ENCODE data around the gene SHC3.

SHC3 gene

DNA sequence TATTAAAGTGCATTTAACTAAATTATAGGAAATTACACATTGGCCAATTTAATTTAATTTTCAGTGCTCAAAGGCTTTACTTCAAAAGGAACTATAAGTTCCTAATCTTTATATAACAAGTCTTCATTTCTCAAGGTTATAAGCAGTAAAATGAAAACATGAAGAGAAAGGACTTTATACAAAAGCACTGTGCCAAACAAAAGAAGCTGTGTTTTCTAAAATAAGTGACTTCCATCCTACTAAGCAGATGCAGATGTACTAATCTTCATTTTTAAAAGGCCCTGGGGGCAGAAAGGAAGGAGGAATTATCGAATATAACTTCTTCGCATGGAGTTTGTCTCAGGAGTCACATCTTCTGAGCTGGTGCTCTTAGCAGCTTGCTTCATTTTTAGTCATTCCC, 81.4 kb downstream of the SHC3 start:
- no peak for DNase-seq

DNA sequence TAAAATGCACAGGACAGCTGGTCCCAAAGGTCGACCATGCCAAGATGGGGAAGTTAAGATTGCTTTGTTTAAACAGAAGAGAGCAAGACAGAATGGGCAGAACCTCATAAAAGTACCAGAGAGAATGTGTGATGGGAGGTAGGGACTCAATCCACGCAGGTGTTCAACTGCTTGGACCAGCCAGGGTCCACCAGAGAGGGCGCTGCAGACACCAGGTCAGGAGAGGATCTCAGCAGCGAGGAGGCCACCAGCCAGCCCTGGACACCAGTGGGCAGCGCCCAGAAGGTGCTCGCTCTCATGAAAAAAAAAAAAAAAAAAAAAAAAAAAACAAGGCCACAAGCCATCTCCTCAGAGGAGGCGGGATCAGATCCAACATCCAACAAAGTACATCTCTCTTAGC, 81.8 kb downstream of the SHC3 start:
- no peak for DNase-seq

DNA sequence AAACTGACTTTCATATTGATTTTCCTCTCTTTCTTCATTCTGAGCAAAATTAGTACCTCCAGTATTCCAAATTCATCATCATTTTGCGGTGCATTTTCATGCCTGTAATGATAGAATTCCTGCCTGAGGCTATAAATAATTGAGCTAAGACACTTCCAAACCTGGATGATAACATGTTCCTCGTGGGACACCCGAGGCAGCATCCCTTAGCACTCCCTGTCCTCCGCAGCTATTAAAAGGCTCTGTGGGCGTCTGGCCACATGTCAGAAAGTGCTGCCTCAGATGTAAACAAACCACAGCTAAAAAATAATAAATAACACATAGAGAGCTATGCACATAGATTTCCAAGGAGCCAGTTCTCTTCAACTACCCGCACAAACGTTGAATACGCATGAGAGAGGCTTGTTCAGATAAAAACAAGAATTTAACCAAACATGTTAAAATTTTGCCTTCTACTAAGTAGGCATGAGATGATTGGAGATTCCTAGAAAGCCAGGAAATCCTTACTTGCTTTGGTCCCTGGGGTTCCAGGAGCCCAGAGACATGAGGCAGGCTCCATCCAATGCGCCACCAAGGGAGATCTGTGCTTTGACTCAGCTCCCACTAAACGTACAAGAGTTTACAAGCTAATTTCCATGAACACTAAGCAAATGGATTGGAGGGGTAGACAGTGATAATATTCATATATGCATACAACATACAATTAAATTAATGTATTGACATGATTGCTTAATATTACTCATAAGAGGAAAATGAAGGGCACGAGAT, 82.7 kb downstream of the SHC3 start:
- DNase-seq, result no peak

DNA sequence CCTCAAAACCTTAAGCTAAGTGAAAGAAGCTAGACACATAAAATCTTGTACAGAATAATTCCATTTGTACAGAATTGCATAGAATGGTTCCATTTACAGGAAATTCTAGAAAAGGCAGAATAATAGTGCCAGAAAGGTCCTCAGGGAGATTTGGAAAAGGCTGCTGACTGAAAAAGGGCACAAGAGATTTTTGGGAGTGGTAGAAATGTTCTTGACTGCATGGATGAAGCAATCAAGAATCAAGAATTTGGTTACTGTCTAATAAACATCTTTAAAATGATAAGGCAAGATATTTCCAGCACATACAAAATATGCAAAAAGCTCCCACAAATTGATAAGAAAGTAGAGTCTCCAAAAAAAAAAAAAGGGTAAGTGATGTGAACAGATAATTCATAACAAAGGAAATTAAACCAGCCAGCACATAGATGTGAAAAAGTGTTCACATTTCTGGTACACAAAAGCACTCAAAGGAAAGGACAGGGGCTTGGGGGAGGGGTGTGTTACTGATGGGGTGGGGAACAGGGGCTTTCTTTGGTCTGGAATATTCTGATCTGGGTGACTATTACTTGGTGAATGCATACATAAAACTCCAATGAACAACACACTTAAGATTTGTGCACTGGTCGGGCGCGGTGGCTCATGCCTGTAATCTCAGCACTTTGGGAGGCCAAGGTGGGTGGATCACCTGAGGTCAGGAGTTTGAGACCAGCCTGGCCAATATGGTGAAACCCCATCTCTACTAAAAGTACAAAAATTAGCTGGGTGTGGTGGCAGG, 85.2 kb downstream of the SHC3 start:
- DNase-seq, result no peak

DNA sequence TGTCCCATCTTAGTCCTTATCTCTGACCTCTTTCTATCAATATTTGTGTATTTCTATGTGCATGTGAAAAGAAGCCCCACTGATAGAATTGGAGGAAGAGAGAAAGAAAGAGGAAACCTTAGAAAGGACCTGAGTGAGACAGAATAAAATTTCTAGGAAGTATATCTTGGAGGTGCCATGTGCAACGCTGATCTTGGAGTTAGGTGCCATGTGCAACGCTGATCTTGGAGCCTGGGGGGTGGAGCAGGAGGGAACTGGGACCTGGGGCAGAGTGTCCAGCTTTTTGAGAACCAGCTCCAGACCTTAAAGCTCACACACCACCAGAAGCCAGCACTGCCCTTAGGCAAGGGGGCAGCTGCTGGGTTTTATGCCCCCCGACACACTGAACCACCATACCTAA, 89.4 kb downstream of the SHC3 start:
- DNase-seq, result no peak

DNA sequence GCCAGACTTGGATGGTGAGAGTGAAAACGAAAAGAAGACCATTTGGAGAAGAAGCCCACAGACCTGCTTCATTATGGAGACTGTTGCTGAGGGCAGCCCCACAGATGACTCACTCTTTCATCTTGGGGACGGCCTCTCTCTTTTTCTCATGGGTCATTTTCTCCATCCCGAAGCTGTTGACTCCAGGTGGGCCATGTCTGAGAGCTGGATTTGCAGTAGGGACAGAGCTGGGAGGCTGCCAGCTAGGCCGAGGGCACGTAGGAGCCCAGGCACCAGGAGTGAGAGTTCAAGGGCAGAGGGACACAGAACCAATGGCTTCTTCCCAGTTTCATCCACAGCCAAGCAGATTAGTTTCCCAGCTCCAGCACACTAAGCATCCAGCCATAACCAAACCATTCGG, 95.0 kb downstream of the SHC3 start:
- DNase-seq, result no peak

DNA sequence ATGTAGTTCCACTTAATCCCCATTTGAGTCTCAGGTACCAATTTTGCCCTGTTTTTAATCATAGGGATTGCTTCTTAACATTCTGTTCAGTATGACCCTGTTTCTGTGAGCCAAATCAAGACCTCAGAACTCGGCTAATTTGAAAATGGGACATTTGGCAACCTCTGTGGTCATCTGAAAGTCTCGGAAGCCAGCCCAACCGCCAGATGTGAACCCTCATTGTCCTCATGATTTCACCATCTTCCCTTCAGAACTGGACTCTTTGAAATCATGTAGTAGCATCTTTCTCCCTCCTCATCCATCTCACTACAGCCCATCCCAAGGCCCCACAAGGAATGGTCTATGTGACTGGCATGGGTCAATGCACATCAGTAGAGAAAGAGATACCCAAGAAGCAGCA, 98.4 kb downstream of the SHC3 start:
- no peak for DNase-seq

DNA sequence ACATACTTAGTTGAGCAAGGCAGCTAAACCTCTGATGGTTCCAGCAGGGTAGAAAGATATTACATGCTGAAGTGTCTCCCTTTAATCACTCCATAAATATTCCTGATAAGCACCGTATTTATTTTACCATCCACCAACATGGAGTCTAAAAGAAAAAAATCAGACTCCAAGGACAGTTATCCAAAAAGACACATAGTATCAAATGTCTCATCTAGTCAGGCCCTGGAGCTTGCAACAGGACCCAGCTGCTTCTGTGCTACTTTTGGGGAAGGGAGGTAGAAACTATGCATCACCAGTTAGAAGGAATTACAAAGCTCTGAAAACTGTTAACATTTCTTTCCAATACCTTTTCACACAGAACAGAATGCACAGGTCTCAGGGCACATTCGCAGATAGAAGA, 99.2 kb downstream of the SHC3 start:
- DNase-seq, result no peak

DNA sequence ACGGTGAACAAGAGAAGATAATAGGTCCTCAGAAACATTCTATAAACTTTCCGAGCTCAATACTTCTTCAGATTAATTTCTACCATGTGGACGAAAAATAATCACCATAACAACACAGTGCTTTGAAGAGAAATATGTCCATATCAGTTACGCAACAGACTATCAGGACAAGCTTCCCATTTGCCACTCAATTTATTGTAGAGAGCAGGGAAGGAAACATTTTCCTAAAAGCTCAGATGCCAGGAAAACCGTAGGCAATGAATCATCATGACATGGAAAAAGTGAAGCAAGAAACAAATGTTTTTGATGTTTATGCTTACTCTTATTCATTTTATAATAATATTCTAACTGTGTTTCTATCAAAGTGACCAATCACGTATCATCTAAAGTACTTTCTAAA, 99.8 kb downstream of the SHC3 start:
- no peak for DNase-seq

DNA sequence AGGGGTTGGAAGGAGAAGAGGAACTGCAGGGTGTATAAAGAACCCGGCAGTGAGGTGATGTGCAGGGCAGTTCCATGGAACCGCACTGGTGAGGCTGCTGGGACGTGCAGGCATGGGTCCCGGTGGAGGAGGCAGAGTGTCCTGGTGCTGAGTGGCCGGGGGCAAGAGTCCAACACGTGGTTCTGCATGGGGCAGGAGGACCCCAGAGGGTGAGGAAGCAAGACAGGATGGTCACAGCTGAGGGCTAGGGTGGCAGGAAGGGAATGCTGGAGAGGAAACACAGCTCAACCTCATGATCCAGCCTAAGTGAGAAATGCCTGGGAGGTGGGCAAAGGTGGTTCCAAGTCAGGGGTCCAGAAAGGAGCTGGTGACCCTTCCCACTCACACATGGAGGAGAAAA, 100.2 kb downstream of the SHC3 start:
- DNase-seq, result no peak

DNA sequence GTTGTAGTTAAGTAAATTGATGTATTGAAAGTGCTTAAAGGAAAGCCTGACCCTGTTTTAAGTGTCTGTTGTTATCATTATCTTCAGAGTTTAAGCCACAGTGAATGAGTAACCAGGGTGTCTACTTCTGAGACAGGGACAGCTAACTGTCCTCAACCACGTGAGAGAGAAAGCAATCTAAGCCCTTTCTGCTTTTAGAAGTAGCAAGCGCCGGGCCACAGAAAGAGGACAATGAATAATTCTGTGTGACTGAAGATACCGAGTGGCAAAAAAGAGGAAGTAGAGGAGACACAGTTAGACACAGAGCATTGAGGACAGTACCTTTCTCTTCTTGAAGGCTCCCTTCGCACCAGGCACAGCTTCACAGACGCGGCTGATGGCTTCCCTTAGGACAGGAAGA, 101.1 kb downstream of the SHC3 start:
- no peak for DNase-seq

DNA sequence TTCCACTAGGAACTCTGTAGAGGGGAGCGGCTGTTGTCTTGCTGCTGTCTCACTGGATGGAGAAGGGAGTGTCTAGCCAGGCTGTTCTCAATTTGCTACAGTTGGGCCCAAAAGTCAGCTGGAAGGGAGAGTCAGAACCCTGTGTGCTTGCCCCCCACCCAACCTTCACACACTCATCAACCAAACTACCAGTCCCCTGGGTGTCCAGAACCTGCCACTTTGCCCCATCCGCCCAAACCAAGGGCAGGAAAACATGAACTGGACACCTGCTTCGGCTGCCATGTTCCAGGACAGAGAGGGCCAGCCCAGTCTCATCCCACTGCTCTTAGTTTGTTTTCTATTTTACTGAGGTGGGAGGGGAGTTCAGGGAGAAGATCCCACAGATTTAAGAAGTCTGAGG, 105.2 kb downstream of the SHC3 start:
- DNase-seq, result no peak

DNA sequence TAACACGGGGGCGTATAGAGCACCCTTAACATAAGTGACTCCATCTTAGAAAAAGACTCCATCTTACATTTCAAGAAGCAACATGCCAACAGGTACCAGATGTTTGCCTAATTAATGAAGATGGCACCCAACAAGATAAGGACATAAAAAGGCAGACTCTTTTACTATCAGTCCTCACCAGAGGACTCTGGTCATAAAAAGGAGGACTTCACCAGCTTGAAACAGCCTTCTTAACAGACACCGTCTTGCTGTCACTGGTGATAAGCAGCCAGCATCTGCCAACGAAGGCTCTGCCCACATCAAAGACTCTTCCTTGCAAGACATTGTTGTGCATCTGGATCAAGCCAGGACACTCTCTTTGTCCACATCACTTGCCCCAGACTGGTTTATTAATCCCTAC, 107.0 kb downstream of the SHC3 start:
- DNase-seq, result no peak

DNA sequence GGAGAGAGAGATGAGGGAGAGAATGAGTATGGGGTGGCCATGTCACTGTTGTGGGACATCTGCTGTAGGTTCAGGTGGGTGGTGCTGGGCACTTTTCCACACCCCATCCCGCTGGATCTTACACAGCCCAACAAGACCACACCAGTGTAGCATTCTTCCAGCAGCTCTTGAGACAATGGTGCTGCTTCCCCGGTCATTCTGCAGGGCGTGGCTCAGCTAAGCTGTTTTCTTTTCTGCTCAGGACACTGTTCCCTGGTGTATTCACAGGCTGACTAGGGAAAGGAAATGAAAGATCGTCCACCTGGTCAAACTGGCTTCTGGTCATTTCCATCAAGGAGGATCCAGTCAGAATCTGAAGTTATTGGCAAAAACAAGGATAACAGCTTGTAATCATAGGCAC, 111.8 kb downstream of the SHC3 start:
- no peak for DNase-seq

DNA sequence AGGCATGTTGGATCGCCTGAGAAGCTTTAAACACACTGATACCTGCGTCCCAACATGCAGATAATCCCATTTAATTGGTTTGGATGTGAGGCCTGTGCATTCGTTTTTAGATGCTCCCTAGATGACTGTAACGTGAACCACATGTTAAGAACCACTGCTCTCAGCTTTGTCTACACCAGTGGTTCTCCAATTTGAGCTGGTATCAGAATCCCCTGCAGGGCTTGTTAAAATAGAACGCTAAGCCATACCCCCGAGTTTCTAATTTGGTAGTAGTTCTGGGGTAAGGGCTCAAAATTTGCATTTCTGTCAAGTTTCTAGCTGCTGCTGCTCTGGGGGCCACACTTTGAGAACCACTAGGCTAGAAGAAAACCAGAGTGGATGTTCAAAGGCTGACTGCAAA, 112.7 kb downstream of the SHC3 start:
- no peak for DNase-seq

DNA sequence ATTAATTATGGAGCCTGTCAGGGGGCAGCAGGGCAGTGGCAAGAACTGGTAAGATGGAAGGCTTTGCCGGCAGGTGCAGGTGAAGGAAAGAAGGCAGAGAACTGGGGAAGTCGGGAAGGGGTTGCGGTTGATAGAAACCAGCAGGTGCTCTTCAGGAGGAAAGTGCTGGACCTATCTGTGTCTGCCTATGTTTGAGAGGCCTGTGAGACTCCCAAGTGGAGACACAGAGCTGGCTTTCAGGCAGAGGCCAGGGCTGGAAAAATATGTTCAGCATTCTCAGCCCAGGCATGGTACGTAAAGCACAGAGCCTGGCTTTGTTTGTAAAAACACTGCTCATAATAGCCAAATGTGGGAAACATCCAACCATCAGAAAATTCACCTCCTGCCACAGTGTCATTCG, 117.8 kb downstream of the SHC3 start:
- DNase-seq, result no peak

DNA sequence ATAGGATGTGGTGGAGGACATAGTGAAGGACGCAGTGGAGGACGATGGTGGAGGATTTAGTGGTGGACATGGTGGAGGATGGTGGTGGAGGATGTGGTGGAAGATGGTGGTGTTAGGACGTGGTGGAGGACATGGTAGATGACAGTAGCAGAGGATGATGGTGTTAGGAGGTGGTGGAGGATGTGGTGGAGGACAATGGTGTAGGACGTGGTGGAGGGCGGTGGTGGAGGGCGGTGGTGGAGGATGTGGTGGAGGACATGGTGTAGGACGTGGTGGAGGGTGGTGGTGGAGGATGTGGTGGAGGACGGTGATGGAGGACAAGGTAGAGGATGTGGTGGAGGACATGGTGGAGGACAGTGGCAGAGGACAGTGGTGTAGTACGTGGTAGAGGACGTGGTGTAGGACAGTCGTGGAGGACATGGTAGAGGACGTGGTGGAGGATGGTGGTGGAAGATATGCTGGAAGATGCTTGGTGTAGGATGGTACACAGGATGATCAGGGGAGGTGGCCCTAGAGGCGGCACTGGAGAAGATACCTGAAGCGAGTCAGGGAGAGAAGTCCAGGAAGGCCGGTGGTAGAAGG, 118.6 kb downstream of the SHC3 start:
- DNase-seq, result no peak

DNA sequence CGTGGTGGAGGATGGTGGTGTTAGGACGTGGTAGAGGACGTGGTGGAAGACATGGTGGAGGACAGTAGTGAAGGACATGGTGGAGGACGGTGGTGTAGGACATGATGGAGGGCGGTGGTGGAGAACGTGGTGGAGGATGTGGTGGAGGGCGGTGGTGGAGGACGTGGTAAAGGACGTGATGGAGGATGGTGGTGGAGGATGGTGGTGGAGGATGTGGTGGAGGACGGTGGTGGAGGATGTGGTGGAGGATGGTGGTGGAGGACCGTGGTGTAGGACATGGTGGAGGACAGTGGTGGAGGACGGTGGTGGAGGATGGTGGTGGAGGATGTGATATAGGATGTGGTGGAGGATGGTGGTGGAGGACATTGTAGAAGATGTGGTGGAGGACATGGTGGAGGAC, 119.7 kb downstream of the SHC3 start:
- DNase-seq, result no peak

DNA sequence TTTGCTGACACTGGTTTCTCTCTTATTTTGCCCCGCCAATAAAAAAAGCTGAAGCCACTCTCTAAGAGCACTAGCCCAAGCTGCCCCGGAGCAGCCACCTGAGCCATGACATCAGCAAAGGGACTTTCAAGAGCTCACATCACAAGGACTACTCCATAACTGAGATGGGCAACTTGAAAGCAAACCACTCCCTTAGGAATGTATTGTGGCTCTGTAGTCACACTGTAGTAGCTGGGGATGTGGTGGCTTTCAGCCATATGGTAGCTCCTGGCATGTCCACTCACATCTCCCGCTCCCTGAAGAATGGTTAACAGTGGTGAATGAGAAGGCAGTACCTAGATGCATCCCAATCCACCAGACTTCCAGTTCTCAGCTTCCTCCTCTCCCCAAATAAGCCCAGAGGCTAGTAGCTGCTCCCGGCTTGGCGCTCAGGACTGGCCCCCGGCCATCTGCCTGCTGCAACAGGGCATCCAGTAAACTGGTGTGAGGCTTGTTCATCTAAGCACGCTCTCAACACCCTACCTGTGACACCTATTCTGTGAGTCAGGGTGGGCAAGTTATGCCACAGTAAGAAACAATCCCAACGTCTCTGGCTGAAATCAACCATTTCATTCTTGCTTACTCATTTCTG, 123.6 kb downstream of the SHC3 start:
- DNase-seq, result no peak

DNA sequence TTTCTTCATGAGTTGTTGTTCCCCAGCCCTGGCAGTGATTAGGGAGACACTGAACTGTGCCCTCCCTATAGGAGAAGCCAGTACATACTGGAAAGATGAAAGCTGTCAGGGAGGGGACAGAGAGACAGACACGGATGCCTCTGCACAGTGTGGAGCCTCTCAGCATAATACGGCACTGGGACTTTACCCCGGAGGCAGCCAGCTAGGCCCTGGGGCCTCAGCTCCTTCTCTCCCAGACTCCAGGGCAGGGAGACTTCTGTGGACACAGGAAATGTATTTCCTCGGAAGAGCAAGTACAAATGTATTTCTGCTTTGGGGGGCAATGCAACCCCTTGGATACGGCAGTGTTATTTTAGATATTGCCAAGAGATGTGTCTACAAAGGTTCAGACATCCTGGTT, 125.3 kb downstream of the SHC3 start:
- DNase-seq, result no peak

DNA sequence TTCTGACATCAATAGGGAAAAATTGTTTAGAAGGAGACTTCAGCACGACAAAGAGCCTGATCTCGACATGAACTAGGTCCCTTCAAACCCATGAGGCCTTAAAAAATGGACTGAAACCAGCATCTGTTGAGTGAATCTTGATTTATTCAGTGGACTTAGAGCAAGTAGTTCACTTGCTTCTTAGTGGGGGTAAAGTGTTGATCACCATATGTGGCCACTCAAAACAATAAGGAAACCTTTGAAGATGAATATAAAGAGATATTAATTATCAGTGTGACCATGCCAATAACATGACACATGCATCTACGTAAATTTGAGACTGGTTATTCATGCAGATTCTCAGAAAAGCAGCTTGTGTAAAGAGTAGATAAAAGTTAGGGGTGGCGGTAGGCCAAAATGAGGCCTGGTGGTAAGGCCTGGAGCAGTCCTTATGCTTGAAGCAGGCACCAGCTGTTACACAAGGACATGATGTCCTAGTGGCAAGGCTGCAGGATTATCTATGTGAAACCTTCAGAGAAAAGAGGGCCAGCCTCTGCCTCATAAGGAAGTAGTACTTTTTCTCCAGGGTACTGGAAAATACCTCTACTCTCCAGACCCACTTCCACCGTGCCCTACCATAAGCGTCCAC, 126.0 kb downstream of the SHC3 start:
- DNase-seq, result no peak

DNA sequence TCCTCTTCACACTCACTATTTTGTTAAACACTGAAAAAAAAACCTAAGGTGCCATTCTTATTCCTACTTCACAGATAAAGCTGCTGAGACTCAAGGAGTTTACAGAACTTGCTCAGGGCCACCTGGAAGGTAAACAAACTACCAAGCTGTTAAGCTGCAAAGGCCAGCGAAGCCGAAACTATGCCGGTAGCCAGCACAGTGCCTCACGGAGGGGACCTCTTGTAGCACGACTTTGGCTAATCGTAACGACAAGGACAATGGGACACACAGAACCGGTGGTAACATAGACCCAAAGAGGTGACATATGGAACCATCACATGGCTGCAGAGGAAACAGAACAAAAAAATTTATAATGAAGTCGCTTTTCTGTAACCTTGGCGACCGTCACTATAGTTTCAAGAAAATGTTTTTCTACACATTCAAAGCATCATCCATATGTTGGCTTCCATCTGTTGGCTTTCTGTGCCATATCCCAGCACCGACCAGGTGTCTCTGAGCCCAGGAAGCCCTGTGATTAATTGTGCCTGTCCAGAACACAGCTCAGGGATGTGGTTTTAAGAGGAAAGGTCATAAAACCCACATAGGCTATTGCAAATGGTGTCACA, 127.1 kb downstream of the SHC3 start:
- DNase-seq, result no peak

DNA sequence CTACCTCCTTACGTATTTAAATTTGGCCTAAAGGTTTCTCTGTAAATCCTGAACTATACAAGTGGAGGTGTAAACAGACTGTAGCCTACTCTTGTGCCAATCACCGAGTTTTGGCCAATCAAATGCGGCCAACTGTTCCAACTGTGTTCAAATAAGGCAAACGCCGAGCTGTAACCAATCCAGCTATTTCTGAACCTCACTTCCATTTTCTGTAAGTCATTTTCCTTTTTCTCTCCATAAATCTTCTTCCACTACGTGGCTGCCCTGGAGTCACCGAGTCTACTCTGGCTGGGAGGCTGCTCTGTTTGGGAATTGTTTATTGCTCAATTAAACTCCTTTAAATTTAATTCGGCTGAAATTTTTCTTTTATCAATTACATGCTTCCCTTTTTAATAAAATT, 129.0 kb downstream of the SHC3 start:
- no peak for DNase-seq

Data from stimulated activated CD4-positive, alpha-beta T cell treated with anti-CD3 and anti-CD28 coated beads, Interleukin-4, amount 100 ng/mL, for 1 hour (primary cell).